Measurements from ENCODE around the gene BAIAP2. TPM values are rescaled to one million over a fixed set of nuclear protein-coding genes. Genes with fewer than 3 reads are reported as not detected.
"Not testable (repeated sequence)": the region's sequence is repeated elsewhere in the genome, so short reads cannot be mapped to it uniquely, and the experiment has no call there.

BAIAP2 gene
- total and polyA plus RNA-seq, 8 donors, result 21.1 to 263 (median 56.3) TPM

- no peak for TF ChIP-seq CTCF (IDR thresholded peaks at IDR 0.05)
- H3K36me3 ChIP-seq, result peaks cover 0 to 55% (median 21%) of the 10 kb centered on the region in 4 donors
- intact Hi-C loops (cut with DNase I; ENCODE audit: low total_unique reads), result no loop called here
- H3K27me3 ChIP-seq, result no peaks in the 10 kb centered on the region
- peak overlapping the region in 4 of 5 donors; percentile 2 to 30 (median 23) for H3K27ac ChIP-seq
- no peaks in the 10 kb centered on the region for H3K9me3 ChIP-seq
- H3K4me1 ChIP-seq, result peaks cover 7 to 60% (median 42%) of the 10 kb centered on the region in 4 donors
- no peak overlapping the region for H3K4me3 ChIP-seq
- WGBS, 5 donors, result 36 to 48% (median 39%) methylated on average over 8 of the region's 8 CpGs
- DNase-seq, result no peak
These were observed 39.9 kb downstream of the BAIAP2 start for GRCh38 chr17:81074875-81075274.

DNA sequence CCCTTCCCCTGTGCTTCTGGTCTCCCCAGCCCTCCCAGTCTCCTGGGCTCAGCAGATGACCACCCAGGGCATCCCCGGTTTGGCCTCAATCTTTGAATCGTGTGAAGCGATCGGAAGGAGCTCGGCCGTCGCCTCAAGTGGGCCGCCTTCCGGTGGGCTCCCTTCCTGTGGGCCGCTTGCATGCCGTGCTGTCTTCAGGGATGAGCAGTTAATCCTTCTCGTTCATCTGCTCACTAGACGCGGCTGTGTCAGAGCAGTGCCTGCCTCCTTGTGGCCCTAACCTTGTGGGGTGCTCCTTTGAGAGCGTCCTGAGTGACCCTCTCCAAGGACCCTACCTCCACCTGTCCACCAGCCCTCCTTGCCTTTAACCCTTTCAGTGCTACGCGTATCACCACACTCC is 40.4 kb downstream of the BAIAP2 start:
- H3K27ac ChIP-seq, result peak overlapping the region in 4 of 5 donors; percentile 2 to 30 (median 23)
- intact Hi-C loops (cut with DNase I; ENCODE audit: low total_unique reads), result no loop called here
- H3K36me3 ChIP-seq, result peaks cover 0 to 59% (median 23%) of the 10 kb centered on the region in 4 donors
- WGBS, 5 donors, result 82 to 89% (median 88%) methylated on average over 17 of the region's 17 CpGs
- no peaks in the 10 kb centered on the region for H3K27me3 ChIP-seq
- TF ChIP-seq EP300 (IDR thresholded peaks at IDR 0.05), result no peak
- no peak for TF ChIP-seq POLR2AphosphoS5 (IDR thresholded peaks at IDR 0.05)
- no peak for TF ChIP-seq CTCF (IDR thresholded peaks at IDR 0.05)
- TF ChIP-seq POLR2A (IDR thresholded peaks at IDR 0.05), result no peak
- no peak overlapping the region for H3K4me3 ChIP-seq
- no peaks in the 10 kb centered on the region for H3K9me3 ChIP-seq
- no peak for DNase-seq
- H3K4me1 ChIP-seq, result peaks cover 7 to 60% (median 44%) of the 10 kb centered on the region in 4 donors

DNA sequence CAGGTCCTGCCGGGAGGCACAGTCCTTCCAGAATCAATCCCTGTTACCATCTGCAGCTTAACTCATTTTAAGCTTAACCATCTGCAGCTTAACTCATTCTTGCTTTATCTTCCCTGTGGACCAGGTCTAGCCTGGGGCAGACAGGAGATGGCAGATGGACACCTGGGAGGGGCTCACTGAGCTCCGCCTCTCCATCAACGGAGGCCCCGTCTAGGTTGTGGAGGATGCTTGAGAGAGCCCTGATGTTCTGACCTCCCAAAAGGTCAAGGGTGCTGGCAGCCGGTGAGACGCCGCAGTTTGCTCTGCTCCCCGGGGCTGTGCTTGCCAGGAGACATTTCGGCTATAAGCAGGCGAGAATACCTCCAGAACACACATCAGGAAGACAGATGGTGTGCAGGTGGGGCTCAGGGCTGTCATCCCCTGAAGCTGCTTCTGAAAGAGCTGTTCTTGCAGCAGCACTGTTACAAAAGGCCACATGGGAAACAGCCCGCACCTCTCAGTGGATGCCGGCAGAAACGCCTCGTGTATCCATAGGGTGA is 41.3 kb downstream of the BAIAP2 start:
- no peak for DNase-seq
- Histone ChIP-seq H3K36me3 (peaks cover 0 to 53% (median 26%) of the 10 kb centered on the region in 4 donors), H3K4me1 (peaks cover 11 to 63% (median 43%) of the 10 kb centered on the region in 4 donors), H3K27me3 (no peaks in the 10 kb centered on the region), H3K4me3 (no peak overlapping the region), H3K27ac (no peak overlapping the region), H3K9me3 (no peaks in the 10 kb centered on the region)
- TF ChIP-seq POLR2AphosphoS5 (IDR thresholded peaks at IDR 0.05) (no peak), CTCF (IDR thresholded peaks at IDR 0.05) (no peak), POLR2A (IDR thresholded peaks at IDR 0.05) (no peak), EP300 (IDR thresholded peaks at IDR 0.05) (no peak)
- 73 to 87% (median 77%) methylated on average over 11 to 14 of the region's 14 CpGs for WGBS, 5 donors
- intact Hi-C loops (cut with DNase I; ENCODE audit: low total_unique reads), result no loop called here

- WGBS, 5 donors, result 92 to 94% (median 93%) methylated on average over 25 to 45 of the region's 45 CpGs
- intact Hi-C loops (cut with DNase I; ENCODE audit: low total_unique reads); DNase-seq; H3K9me3 ChIP-seq; H3K27ac ChIP-seq; H3K27me3 ChIP-seq; H3K4me3 ChIP-seq: not testable (repeated sequence)
- Histone ChIP-seq H3K4me1 (peaks cover 26 to 65% (median 49%) of the 10 kb centered on the region in 4 donors), H3K36me3 (peaks cover 0 to 39% (median 21%) of the 10 kb centered on the region in 4 donors)
These were observed 43.3 kb downstream of the BAIAP2 start for GRCh38 chr17:81078026-81078913.
